ENCODE measurements around the gene LRRC57. TPM values are rescaled to one million over a fixed set of nuclear protein-coding genes. Genes with fewer than 3 reads are reported as not detected.

Gene LRRC57
- total and polyA plus RNA-seq, 2 of the 13 experiments (the other 11 are each of a cell fraction or from before 2014, with no cell fraction given), result 5.8 to 14.8 TPM

GRCh38 chr15:42490671-42491538, 57.7 kb downstream of the LRRC57 start, which contains the start of gene ZNF106 (continued):
- TF ChIP-seq, protein P1, sequence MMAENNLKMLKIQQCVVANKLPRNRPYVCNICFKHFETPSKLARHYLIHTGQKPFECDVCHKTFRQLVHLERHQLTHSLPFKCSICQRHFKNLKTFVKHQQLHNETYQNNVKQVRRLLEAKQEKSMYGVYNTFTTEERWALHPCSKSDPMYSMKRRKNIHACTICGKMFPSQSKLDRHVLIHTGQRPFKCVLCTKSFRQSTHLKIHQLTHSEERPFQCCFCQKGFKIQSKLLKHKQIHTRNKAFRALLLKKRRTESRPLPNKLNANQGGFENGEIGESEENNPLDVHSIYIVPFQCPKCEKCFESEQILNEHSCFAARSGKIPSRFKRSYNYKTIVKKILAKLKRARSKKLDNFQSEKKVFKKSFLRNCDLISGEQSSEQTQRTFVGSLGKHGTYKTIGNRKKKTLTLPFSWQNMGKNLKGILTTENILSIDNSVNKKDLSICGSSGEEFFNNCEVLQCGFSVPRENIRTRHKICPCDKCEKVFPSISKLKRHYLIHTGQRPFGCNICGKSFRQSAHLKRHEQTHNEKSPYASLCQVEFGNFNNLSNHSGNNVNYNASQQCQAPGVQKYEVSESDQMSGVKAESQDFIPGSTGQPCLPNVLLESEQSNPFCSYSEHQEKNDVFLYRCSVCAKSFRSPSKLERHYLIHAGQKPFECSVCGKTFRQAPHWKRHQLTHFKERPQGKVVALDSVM (CRISPR knock-in tag; IDR thresholded peaks at IDR 0.05), result peak; percentile 34; the same call in 1 of the 2 replicates
- TF ChIP-seq HMGA1 (CRISPR knock-in tag; conservative IDR thresholded peaks at IDR 0.05), result no peak
- peak; percentile 73; the same call in 1 of the 2 replicates for TF ChIP-seq MAZ (IDR thresholded peaks at IDR 0.05; ENCODE audit: borderline replicate concordance, low read depth, low read length)
- peak; percentile 90 for TF ChIP-seq MAZ (CRISPR knock-in tag; IDR thresholded peaks at IDR 0.05; ENCODE audit: low read depth)
- TF ChIP-seq ZNF367 (CRISPR knock-in tag; IDR thresholded peaks at IDR 0.05; ENCODE audit: borderline replicate concordance), result no peak; the same call in 1 of the 2 replicates
- peak; percentile 40; the same call in 1 of the 2 replicates for TF ChIP-seq ZSCAN9 (CRISPR knock-in tag; IDR thresholded peaks at IDR 0.05; ENCODE audit: borderline replicate concordance)
- TF ChIP-seq ZNF775 (CRISPR knock-in tag; IDR thresholded peaks at IDR 0.05; ENCODE audit: borderline replicate concordance), result no peak
- no peak; the same call in 1 of the 2 replicates for TF ChIP-seq BRF2 (CRISPR knock-in tag; IDR thresholded peaks at IDR 0.05)
- TF ChIP-seq ZFP36 (IDR thresholded peaks at IDR 0.05; ENCODE audit: borderline replicate concordance, low read depth, low read length, partially characterized antibody), result no peak
- 0 out of 2 replicates have a peak, but pooled peaks have one; percentile 51 for TF ChIP-seq ZNF761 (CRISPR knock-in tag; conservative IDR thresholded peaks at IDR 0.05)
- peak; percentile 81 to 92 for TF ChIP-seq POLR2A (IDR thresholded peaks at IDR 0.05; ENCODE audit: insufficient read depth in 1 of 2, low read depth in 2 of 2, low read length in 2 of 2)
- peak; percentile 45; the same call in 1 of the 2 replicates for TF ChIP-seq SNAPC4 (CRISPR knock-in tag; IDR thresholded peaks at IDR 0.05)
- TF ChIP-seq ZNF510 (CRISPR knock-in tag; IDR thresholded peaks at IDR 0.05; ENCODE audit: low read depth), result no peak
- TF ChIP-seq ZNF572 (CRISPR knock-in tag; IDR thresholded peaks at IDR 0.05), result 0 out of 2 replicates have a peak, but pooled peaks have one; percentile 51
- TF ChIP-seq ZNF253 (CRISPR knock-in tag; IDR thresholded peaks at IDR 0.05; ENCODE audit: borderline replicate concordance), result no peak
- TF ChIP-seq, protein P2, sequence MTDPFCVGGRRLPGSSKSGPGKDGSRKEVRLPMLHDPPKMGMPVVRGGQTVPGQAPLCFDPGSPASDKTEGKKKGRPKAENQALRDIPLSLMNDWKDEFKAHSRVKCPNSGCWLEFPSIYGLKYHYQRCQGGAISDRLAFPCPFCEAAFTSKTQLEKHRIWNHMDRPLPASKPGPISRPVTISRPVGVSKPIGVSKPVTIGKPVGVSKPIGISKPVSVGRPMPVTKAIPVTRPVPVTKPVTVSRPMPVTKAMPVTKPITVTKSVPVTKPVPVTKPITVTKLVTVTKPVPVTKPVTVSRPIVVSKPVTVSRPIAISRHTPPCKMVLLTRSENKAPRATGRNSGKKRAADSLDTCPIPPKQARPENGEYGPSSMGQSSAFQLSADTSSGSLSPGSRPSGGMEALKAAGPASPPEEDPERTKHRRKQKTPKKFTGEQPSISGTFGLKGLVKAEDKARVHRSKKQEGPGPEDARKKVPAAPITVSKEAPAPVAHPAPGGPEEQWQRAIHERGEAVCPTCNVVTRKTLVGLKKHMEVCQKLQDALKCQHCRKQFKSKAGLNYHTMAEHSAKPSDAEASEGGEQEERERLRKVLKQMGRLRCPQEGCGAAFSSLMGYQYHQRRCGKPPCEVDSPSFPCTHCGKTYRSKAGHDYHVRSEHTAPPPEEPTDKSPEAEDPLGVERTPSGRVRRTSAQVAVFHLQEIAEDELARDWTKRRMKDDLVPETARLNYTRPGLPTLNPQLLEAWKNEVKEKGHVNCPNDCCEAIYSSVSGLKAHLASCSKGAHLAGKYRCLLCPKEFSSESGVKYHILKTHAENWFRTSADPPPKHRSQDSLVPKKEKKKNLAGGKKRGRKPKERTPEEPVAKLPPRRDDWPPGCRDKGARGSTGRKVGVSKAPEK (CRISPR knock-in tag; IDR thresholded peaks at IDR 0.05; ENCODE audit: borderline replicate concordance), result no peak

Data from HepG2 (cell line).